ENCODE results near the gene AUTS2.
A peak's percentile ranks its signal among the peaks of the same experiment; 100 is the strongest.
"Not testable (repeated sequence)": the region's sequence is repeated elsewhere in the genome, so short reads cannot be mapped to it uniquely, and the experiment has no call there.

AUTS2 gene

DNA sequence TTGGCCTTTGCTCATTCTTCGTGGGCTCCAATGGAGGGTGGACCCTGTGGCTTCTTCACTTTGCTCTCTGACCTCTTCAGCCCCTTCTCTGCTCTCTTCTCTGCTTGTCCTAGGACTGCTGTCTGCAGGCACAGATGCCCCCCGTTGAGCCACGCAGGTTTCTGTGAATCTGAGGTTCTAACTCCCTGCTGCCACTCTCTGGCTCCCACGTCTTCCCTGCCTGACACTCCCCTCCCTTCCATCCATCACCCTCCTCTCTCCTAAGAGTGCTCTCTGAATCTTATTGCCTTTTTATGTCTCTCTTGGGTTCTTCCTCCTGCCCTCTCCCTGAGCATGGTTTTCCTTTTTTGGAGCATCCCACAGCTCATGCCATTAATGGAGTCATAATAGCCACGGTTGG is 1034.1 kb downstream of the AUTS2 start:
- no peak for DNase-seq

- no peak for DNase-seq
Measured at GRCh38 chr7:70634071-70634470, 1035.8 kb downstream of the AUTS2 start.

DNA sequence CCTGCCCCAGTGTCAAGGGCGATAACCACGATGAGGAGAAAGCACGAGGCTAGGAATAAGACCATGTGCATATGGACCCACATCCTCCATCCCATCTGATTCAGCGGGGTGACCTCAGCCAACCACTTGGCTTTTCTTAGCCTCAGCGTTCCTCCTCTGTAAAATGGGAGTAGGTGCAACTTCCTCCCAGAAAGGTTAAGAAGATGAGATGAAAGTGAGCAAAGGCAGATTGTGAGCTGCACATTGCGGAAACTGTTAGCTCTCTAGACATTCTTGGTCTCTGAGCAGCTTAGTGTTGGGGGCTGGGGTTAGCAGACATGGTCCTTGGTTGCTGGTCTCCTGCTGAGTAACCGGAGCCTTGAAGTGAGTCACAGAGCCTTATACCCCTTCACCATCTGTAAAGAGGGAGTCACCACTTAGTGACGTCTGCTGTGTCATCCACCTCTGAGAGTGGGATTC is 1036.4 kb downstream of the AUTS2 start:
- DNase-seq: no peak

DNA sequence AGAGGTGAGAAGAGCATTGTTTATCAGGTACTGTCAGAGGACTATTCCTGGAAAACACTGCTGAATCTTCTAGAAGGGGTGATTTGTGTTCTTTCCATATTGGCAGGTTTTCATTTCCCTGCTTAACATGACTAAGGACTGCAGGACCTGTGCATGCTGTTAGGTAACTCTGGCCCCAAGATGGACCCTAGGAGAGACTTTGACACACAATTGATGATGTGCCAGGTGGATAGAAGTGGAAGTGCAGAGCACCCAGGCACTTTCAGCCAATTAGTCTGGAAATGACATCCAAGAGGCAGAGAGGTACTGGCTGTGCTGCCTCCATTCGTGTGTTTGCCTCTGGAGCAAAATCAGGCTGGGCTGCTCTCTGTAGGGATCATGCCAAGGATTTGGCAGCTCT is 1037.4 kb downstream of the AUTS2 start:
- no peak for DNase-seq

DNA sequence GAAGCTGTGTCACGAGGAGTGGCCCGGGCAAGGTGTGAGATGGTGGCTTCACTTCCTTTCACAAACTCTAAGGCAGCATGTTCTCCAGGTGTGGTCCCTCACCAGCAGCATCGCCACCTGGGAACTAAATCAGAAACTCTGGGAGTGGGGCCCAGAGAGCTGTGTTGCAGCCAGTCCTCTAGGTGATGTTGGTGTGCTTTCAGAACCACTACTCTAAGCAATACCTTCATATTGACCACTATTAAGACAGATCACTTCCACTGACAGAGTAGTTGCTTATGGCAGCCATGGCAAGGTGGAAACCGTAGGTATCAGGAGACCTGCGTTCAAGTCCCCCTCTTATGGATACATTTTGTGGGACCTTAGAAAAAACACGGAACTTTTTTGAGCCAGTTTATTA is 1037.9 kb downstream of the AUTS2 start:
- DNase-seq: no peak

GRCh38 chr7:70637726-70638125 is 1039.5 kb downstream of the AUTS2 start:
- DNase-seq: no peak

GRCh38 chr7:70638158-70639107 is 1040.2 kb downstream of the AUTS2 start:
- no peak for DNase-seq

DNA sequence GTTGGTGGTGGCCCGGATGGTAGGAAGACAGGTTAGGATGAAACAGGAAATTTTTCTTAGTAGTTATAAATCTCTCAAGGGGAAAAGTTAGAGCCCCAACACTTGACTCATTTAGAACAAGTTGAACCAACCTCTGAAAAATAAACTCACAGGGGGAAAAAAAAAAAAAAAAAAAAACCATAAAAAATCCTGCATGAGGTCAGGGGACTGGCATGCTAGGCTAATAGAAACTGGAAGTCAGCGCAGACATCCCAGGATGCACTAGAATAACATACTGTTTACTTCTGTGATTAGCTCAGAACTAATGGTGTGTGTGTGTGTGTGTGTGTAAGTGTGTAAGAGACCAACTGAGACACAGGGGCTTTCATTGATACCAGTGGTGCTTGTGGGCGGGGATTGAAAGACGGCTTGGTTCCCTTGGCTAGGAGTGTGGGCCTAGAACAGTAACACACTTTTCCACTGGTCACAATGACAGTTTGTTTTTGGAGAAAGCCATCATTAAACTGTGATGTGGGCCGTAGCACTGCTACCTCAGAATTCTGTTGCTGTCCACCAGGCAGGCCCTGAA is 1042.1 kb downstream of the AUTS2 start:
- DNase-seq: no peak

DNA sequence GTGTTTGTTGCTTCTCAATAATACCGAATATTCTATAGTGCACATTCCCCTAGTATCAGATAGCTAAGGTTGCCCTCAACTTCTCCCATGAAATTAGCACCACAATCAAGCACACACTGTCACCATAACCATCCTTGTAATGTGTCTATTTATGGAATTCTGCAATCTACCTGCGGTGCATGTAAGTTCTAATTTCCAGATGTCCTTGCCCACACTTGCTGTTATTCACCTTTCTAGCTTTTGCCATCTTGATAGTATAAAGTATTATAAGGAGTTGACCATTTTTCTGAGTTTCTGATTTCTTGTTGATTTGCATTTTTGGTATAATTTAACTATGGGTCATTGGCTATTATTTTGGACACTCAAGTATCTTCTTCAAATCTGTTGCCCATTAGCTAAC is 1043.6 kb downstream of the AUTS2 start:
- DNase-seq: no peak

DNA sequence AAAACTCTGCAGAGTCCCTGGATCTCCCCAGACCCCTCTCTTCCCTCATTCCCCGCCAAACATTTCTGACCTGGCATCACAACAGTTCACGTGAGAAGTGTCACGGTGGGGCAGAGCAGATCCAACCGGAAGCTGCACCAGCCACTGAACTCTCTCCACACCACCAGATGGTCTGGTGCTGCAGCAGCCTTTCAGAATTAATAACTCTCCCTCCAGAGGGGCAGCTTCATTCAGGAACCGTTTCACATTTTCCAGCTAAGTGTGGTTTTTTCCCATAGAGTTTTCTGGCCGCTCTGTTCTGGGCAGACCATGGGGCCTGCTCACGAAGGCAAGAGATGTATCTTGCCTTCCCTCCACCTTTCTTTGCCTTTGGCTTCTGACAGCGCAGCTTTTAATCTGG is 1047.0 kb downstream of the AUTS2 start:
- no peak for DNase-seq

- no peak for DNase-seq
Measured at GRCh38 chr7:70645876-70646351, 1047.6 kb downstream of the AUTS2 start.

GRCh38 chr7:70646536-70647248 is 1048.4 kb downstream of the AUTS2 start:
- DNase-seq: no peak

- DNase-seq: peak; percentile 70
Measured at GRCh38 chr7:70647801-70648498, 1049.7 kb downstream of the AUTS2 start.

DNA sequence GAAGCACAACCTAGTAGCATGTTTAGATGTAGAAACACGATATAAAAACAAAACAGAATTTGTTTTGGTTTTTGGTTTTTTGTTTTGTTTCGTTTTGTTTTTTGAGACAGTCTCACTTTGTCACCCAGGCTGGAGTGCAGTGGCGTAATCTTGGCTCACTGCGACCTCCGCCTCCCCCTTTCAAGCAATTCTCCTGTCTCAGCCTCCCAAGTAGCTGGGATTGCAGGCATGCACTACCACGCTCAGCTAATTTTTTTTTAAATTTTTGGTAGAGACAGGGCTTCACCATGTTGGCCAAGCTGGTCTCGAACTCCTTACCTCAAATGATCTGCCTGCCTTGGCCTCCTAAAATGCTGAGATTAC is 1050.2 kb downstream of the AUTS2 start:
- not testable (repeated sequence) for DNase-seq

DNA sequence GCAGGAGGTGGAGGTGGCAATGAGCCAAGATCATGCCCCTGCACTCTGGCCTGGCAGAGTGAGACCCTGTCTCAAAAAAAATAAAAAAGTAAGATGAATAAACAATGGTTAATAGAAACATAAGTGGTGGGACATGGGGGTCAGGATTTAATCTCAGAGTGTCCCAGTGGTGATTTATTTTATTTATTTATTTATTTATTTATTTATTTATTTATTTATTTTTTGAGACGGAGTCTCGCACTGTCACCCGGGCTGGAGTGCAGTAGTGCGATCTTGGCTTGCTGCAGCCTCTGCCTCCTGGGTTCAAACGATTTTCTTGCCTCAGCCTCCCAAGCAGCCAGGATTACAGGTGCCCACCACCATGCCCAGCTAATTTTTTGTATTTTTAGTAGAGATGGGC is 1051.0 kb downstream of the AUTS2 start:
- no peak for DNase-seq

- no peak for DNase-seq
Measured at GRCh38 chr7:70654146-70654545, 1055.9 kb downstream of the AUTS2 start.

DNA sequence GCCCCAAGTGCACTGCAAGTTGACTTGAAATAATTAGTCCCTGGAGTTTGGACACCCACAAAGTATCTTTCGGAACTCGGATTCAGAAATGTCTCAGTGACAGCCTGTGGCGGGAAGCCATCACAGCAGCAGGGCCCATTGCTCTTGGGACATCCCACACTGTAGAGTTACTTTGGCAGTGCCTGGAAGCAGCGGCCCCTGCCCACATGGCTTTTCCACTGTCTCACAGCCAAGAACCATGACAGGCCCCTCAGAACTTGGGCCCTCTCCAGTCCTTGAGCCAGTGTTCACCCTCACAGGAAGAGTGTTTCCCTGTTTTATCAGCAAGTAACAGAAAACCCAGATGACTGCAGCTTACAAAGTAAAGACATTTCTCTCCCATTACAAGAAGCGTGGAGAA is 1056.7 kb downstream of the AUTS2 start:
- no peak for DNase-seq

- no peak for DNase-seq
Measured at GRCh38 chr7:70655694-70656093, 1057.4 kb downstream of the AUTS2 start.

GRCh38 chr7:70657571-70657970 is 1059.3 kb downstream of the AUTS2 start:
- no peak for DNase-seq

- no peak for DNase-seq
Measured at GRCh38 chr7:70657989-70658632, 1059.8 kb downstream of the AUTS2 start.

DNA sequence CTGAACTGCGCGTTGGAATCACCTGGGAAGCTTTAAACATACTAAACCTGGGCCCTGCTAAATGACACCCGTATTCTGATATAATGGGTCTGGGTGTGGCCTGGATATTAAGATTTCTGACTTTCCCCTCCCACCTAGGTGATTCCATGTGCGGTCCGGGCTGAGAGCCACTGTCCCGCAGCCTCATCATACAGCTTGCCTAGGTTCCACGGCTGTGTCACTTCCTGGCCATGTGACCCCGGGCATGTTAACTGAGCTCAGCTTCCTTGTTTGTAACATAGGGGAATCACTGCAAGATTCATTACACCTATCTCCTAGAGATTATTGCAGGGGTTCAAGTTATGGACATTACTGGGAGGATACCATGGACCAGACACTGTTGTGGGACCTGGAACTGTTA is 1061.0 kb downstream of the AUTS2 start:
- DNase-seq: no peak

DNA sequence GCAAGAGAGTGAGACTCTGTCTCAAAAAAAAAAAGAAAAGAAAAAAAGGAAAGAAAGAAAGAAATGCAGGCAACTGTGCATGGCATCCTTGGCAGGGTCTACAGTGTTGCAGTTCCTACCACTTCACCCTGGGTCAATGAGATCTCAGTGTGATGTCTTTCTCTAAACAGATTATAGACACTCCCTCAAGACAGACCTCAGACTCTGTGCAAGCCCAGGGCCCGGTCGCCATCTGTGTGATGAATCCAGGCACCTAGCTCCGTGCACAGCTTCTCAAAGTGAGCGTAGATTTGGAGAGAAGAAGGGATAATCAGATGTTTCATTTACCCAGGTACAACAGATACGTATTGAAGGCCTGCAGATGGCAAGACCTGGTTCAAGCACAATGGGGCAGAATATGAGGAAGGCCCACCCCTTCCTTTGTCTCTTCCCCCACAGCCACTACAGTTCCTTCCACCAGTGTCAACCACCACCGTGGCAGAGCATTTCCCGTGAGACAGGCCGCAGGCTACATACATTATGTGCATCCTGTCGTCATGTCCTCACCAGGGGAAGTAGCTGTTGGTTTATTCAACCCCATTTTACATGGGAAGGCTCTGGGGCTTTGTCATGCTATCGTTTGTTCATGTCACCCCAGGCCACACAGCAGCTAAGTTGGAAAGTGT is 1062.0 kb downstream of the AUTS2 start:
- peak; percentile 43 for DNase-seq
